H9 (cell line): Measurements from ENCODE around the gene IMMP2L. TPM values are rescaled to one million over a fixed set of nuclear protein-coding genes. Genes with fewer than 3 reads are reported as not detected.

Experiments
- DNase-seq: peaks from one replicate; pipeline ENCODE4 v3.0.0-alpha.2; 2017
- H2AFZ ChIP-seq: one replicate; pipeline ENCODE4 v1.6.1; 2013; ENCODE audit warnings: mild to moderate bottlenecking, low read length, control low read depth, moderate library complexity
- H2AK5ac ChIP-seq: 2 replicates; pipeline ENCODE4 v1.6.1; 2013; ENCODE audit warnings: low read length, control low read depth, mixed read lengths; ENCODE audit not compliant: insufficient read length
- H2BK120ac ChIP-seq: one replicate; pipeline ENCODE4 v1.6.1; 2013; ENCODE audit warnings: low read depth, mild to moderate bottlenecking, low read length, control low read depth, inconsistent platforms; ENCODE audit not compliant: poor library complexity, severe bottlenecking
- H2BK12ac ChIP-seq: 2 replicates; pipeline ENCODE4 v1.6.1; 2013; ENCODE audit warnings: low read length, control low read depth, mixed read lengths, low read depth; ENCODE audit not compliant: insufficient read length
- H2BK15ac ChIP-seq: 2 replicates; pipeline ENCODE4 v1.6.1; 2013; ENCODE audit warnings: low read depth, low read length, control low read depth
- H2BK20ac ChIP-seq: one replicate; pipeline ENCODE4 v1.6.1; 2013; ENCODE audit warnings: low read depth, mild to moderate bottlenecking, low read length, control low read depth, inconsistent platforms; ENCODE audit not compliant: poor library complexity, severe bottlenecking
- H2BK5ac ChIP-seq: 2 replicates; pipeline ENCODE4 v1.6.1; 2013; ENCODE audit warnings: low read length, control low read depth, mixed read lengths; ENCODE audit not compliant: insufficient read length
- H3K14ac ChIP-seq: 2 replicates; pipeline ENCODE4 v1.6.1; 2013; ENCODE audit warnings: low read length, control low read depth; ENCODE audit not compliant: insufficient read depth
- H3K18ac ChIP-seq: 2 replicates; pipeline ENCODE4 v1.6.1; 2013; ENCODE audit warnings: low read depth, mild to moderate bottlenecking, mixed read lengths, low read length, control low read depth; ENCODE audit not compliant: insufficient read length
- H3K23ac ChIP-seq: 2 replicates; pipeline ENCODE4 v1.6.1; 2013; ENCODE audit warnings: low read length, control low read depth, mixed read lengths, low read depth; ENCODE audit not compliant: insufficient read length
- H3K23me2 ChIP-seq: 2 replicates; pipeline ENCODE4 v1.6.1; 2013; ENCODE audit warnings: low read depth, mild to moderate bottlenecking, mixed read lengths, low read length, control low read depth; ENCODE audit not compliant: insufficient read length, poor library complexity, severe bottlenecking
- H3K27ac ChIP-seq: 2 replicates; pipeline ENCODE4 v1.5.1; 2013; ENCODE audit warnings: low read length, control low read depth, mixed read lengths, low read depth; ENCODE audit not compliant: insufficient read length
- H3K27me3 ChIP-seq: 2 replicates; pipeline ENCODE4 v1.6.1; 2013; ENCODE audit warnings: low read length, control low read depth, inconsistent platforms; ENCODE audit not compliant: insufficient read depth
- H3K4ac ChIP-seq: 2 replicates; pipeline ENCODE4 v1.6.1; 2013; ENCODE audit warnings: low read depth, mild to moderate bottlenecking, control low read depth, inconsistent platforms, low read length, moderate library complexity
- H3K4me1 ChIP-seq: 2 replicates; pipeline ENCODE4 v1.6.1; 2013; ENCODE audit warnings: low read length, control low read depth, inconsistent platforms; ENCODE audit not compliant: insufficient read depth
- H3K4me2 ChIP-seq: 2 replicates; pipeline ENCODE4 v1.6.1; 2013; ENCODE audit warnings: low read length, control low read depth, mixed read lengths; ENCODE audit not compliant: insufficient read length, insufficient read depth
- H3K56ac ChIP-seq: 2 replicates; pipeline ENCODE4 v1.6.1; 2013; ENCODE audit warnings: low read depth, mild to moderate bottlenecking, mixed read lengths, low read length, control low read depth; ENCODE audit not compliant: insufficient read length
- H3K79me1 ChIP-seq: 2 replicates; pipeline ENCODE4 v1.6.1; 2013; ENCODE audit warnings: low read depth, mild to moderate bottlenecking, moderate library complexity, low read length, control low read depth, inconsistent platforms; ENCODE audit not compliant: insufficient read depth, poor library complexity, severe bottlenecking
- H3K79me2 ChIP-seq: 2 replicates; pipeline ENCODE4 v1.6.1; 2013; ENCODE audit warnings: low read length, control low read depth, inconsistent platforms; ENCODE audit not compliant: insufficient read depth
- H3K9ac ChIP-seq: 2 replicates; pipeline ENCODE4 v1.6.1; 2013; ENCODE audit warnings: low read length, control low read depth, mixed read lengths; ENCODE audit not compliant: insufficient read length; ENCODE audit errors: extremely low read depth
- H3K9me3 ChIP-seq: one replicate; pipeline ENCODE4 v1.6.1; 2013; ENCODE audit warnings: low read depth, low read length, inconsistent platforms; ENCODE audit not compliant: control insufficient read depth
- H3T11ph ChIP-seq: one replicate; pipeline ENCODE4 v1.6.1; 2013; ENCODE audit warnings: mild to moderate bottlenecking, low read length, control low read depth, inconsistent platforms
- H4K20me1 ChIP-seq: one replicate; pipeline ENCODE4 v1.6.1; 2013; ENCODE audit not compliant: control insufficient read depth, insufficient read length, insufficient read depth
- H4K5ac ChIP-seq: 2 replicates; pipeline ENCODE4 v1.6.1; 2013; ENCODE audit warnings: low read depth, mild to moderate bottlenecking, mixed read lengths, low read length, control low read depth; ENCODE audit not compliant: insufficient read length
- H4K8ac ChIP-seq: replicated peaks from 2 replicates; pipeline ENCODE4 v1.6.1; 2013; ENCODE audit warnings: low read length, control low read depth, mixed read lengths, low read depth; ENCODE audit not compliant: insufficient read length
- H4K91ac ChIP-seq: 2 replicates; pipeline ENCODE4 v1.6.1; 2013; ENCODE audit warnings: low read depth, mild to moderate bottlenecking, moderate library complexity, mixed read lengths, low read length, control low read depth; ENCODE audit not compliant: insufficient read length
- H3K27ac Mint-ChIP-seq, 3 experiments: 2 replicates in 2 of 3; 3 replicates in 1 of 3; pipeline ENCODE4 v1.8.0; 2020 to 2021; ENCODE audit warnings: mixed read lengths in 3 of 3, mild to moderate bottlenecking in 1 of 3, moderate library complexity in 1 of 3
- H3K27me3 Mint-ChIP-seq: 2 replicates; pipeline ENCODE4 v1.8.0; 2021; ENCODE audit warnings: low read depth, mild to moderate bottlenecking, moderate library complexity, mixed read lengths
- H3K36me3 Mint-ChIP-seq, 3 experiments: 2 replicates in 2 of 3; 3 replicates in 1 of 3; pipeline ENCODE4 v1.8.0; 2020 to 2021; ENCODE audit warnings: low read depth in 3 of 3, mixed read lengths in 3 of 3; ENCODE audit not compliant: insufficient read depth in 1 of 3
- H3K4me1 Mint-ChIP-seq, 2 experiments: 2 replicates each; pipeline ENCODE4 v1.8.0; 2020; ENCODE audit warnings: mixed read lengths in 2 of 2
- H3K4me3 Mint-ChIP-seq, 2 experiments: 2 replicates in 1 of 2; 3 replicates in 1 of 2; pipeline ENCODE4 v1.8.0; 2020 to 2021; ENCODE audit warnings: mild to moderate bottlenecking in 2 of 2, mixed read lengths in 2 of 2, moderate library complexity in 1 of 2
- H3K9me3 Mint-ChIP-seq, 2 experiments: 2 replicates in 1 of 2; 3 replicates in 1 of 2; pipeline ENCODE4 v1.8.0; 2020; ENCODE audit warnings: mild to moderate bottlenecking in 2 of 2, mixed read lengths in 2 of 2, moderate library complexity in 1 of 2
- CTCF ChIP-seq: fragments of 200-600 bp; sonication (generic); conservative IDR thresholded peaks from 3 replicates; pipeline ENCODE4 v1.8.0; 2021; ENCODE audit warnings: antibody characterized with exemption, mild to moderate bottlenecking
- WGBS: extraction: QIAGEN DNeasy Blood & Tissue Kit; methylation state at CpG from one replicate; pipeline ENCODE4 v1.1.7; 2013; ENCODE audit warnings: missing lambda C conversion rate, low lambda C conversion rate, mixed read lengths; ENCODE audit not compliant: insufficient read length; ENCODE audit errors: extremely low coverage; 5-methylcytosine and 5-hydroxymethylcytosine counted together
- total RNA-seq: library from RNA; stranded (reverse); gene quantifications from 2 replicates; pipeline ENCODE4 v1.2.1, GENCODE V29; 2021

The IMMP2L gene
- total RNA-seq, 1 experiment from 2014 or later: 14.7 TPM

GRCh38 chr7:111212857-111213523 lies 349.3 kb downstream of the IMMP2L start:
- no peaks in the 10 kb centered on the region for H3K79me2 ChIP-seq
- no peak overlapping the region for H2BK120ac ChIP-seq
- H3T11ph ChIP-seq: no peak overlapping the region
- H4K8ac ChIP-seq: no peak overlapping the region
- no peak overlapping the region for H2BK5ac ChIP-seq
- no peaks in the 10 kb centered on the region for H3K79me1 ChIP-seq
- H3K23ac ChIP-seq: no peak overlapping the region
- H3K9me3 ChIP-seq: no peaks in the 10 kb centered on the region
- Mint-ChIP-seq H3K4me1 (peaks cover 4 to 6% of the 10 kb centered on the region in 2 experiments; a peak in 2 of 4 replicates), H3K27ac (no peak overlapping the region; a peak in 1 of 7 replicates), H3K9me3 (peaks cover 0 to 6% of the 10 kb centered on the region in 2 experiments; a peak in 2 of 5 replicates), H3K4me3 (no peak overlapping the region), H3K36me3 (peaks cover 0 to 11% (median 0%) of the 10 kb centered on the region in 3 experiments; a peak in 3 of 7 replicates), H3K27me3 (no peaks in the 10 kb centered on the region)
- no peaks in the 10 kb centered on the region for H3K27me3 ChIP-seq
- no peak overlapping the region for H4K91ac ChIP-seq
- H3K56ac ChIP-seq: no peak overlapping the region
- H3K27ac ChIP-seq: no peak overlapping the region
- no peak overlapping the region for H3K18ac ChIP-seq
- DNase-seq: no peak
- H3K4me1 ChIP-seq: no peaks in the 10 kb centered on the region
- H3K23me2 ChIP-seq: no peaks in the 10 kb centered on the region
- H4K5ac ChIP-seq: no peak overlapping the region
- H2AK5ac ChIP-seq: no peak overlapping the region
- WGBS: no CpG with 5 or more reads among the region's 11 CpGs
- no peaks in the 10 kb centered on the region for H4K20me1 ChIP-seq
- no peak overlapping the region for H3K14ac ChIP-seq
- H3K9ac ChIP-seq: no peak overlapping the region
- no peak overlapping the region for H2BK20ac ChIP-seq
- no peak for TF ChIP-seq CTCF
- no peak overlapping the region for H2AFZ ChIP-seq
- no peak overlapping the region for H2BK12ac ChIP-seq
- H3K4ac ChIP-seq: no peak overlapping the region
- H2BK15ac ChIP-seq: no peak overlapping the region
- H3K4me2 ChIP-seq: no peak overlapping the region
